NT2/D1 (cell line): Measurements from ENCODE around the gene CTIF.

Experiments used
- DNase-seq: peaks from one replicate; pipeline ENCODE4 v3.0.0-alpha.2; 2011; ENCODE audit warnings: low read depth, low spot score
- H3K27me3 ChIP-seq: 2 replicates; pipeline ENCODE4 v1.6.0; 2011; ENCODE audit warnings: mild to moderate bottlenecking; ENCODE audit not compliant: insufficient read length, insufficient read depth
- H3K36me3 ChIP-seq: 2 replicates; pipeline ENCODE4 v1.6.1; 2011; ENCODE audit warnings: mild to moderate bottlenecking, low read length, mixed read lengths; ENCODE audit not compliant: insufficient read depth, insufficient read length
- H3K4me1 ChIP-seq: 2 replicates; pipeline ENCODE4 v1.5.1; 2011; ENCODE audit not compliant: insufficient read depth, insufficient read length
- H3K4me3 ChIP-seq: 2 replicates; pipeline ENCODE4 v1.5.1; 2011; ENCODE audit warnings: low read depth; ENCODE audit not compliant: insufficient read length
- H3K9ac ChIP-seq: 2 replicates; pipeline ENCODE4 v1.6.0; 2011; ENCODE audit warnings: low read depth; ENCODE audit not compliant: insufficient read length
- H3K9me3 ChIP-seq: 2 replicates; pipeline ENCODE4 v1.5.1; 2011; ENCODE audit warnings: mild to moderate bottlenecking, low read length; ENCODE audit not compliant: insufficient read depth
- SUZ12 ChIP-seq: IDR thresholded peaks from 2 replicates; pipeline ENCODE4 v1.6.1; 2011; ENCODE audit not compliant: insufficient read length, insufficient read depth; ENCODE audit errors: extremely low read depth
- YY1 ChIP-seq: IDR thresholded peaks from 2 replicates; pipeline ENCODE4 v1.6.1; 2011; ENCODE audit not compliant: insufficient read length, insufficient read depth
- ZNF274 ChIP-seq: IDR thresholded peaks from 2 replicates; pipeline ENCODE4 v1.6.1; 2011; ENCODE audit warnings: mild to moderate bottlenecking, low read depth, low read length

CTIF gene

DNA sequence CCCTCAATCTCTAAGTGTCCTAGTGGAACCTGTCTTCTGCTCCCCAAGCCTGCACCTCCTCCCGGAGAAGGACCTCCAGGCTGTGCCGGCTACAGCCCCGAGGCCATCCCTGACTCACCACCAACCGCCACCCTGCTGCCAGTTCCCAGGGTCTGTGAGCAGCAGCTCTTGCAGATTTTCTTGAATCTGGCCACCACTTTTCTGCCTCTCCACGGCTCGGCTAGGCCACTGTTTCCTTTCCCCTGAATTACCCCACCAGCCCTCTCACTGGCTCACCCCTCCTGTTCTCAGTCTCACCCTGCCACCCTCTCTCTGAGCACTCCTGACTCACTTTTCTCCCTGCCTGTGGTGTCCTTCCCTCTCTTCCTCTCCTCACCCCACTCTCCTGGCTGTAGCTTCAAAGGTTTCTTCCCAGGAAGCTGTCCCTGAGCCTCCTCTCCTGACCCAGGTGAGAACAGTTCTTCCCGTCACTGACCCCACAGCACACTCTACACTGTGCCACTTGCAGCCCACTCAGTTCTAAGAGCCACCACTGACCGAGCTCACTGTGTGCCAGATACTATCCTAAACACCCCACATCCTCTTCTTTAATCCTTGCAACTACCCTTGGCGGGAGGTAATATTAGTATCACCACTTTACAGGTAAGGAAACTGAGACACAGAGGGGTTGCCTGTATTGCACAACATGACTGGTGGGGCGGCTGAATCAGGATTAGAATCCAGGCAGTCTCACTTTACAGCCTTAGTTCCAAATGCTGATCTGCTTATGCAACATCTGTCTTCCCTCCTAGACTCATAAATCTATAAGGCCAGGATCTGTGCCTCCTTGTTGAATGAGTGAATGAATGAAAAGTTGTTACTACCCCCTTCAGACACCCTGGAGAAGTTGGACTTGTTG lies 300.3 kb downstream of the CTIF start:
- Histone ChIP-seq H3K36me3 (no peaks in the 10 kb centered on the region), H3K27me3 (no peaks in the 10 kb centered on the region), H3K4me3 (no peak overlapping the region), H3K9ac (no peak overlapping the region), H3K4me1 (peaks cover 20% of the 10 kb centered on the region), H3K9me3 (no peaks in the 10 kb centered on the region)
- DNase-seq: no peak
- TF ChIP-seq SUZ12 (no peak), YY1 (no peak), ZNF274 (no peak)

DNA sequence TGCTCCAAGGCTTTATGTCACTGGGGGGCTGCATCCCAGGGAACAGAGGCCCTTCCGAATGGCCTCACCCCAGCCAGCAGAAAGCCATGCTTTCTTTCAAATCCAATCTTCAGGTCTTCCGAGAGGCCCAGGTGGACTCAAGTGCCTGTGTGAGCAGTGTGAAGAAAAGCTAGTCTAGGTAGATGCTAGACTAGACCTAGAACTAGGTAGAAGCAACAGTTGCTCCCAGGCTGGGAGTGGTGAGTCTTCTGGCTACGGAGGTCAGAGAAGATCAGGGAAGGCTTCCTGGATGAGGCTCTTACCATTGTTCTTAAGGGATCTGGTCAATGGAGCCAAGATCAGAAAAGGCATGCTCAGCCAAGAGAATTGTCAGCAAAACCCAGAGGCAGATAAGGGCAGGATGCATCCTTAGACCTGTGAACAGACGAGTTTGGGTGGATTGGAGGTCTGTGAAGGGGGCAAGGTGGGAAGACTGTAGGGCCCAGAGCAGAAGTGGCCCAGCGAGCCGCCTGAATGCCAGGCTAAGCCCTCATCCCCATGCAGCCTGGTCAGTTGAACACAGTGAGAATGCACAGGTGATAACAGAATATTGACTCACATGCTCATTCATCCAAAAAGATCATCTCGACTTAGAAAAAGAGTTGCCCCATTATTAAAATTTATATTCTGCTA lies 301.1 kb downstream of the CTIF start:
- H3K36me3 ChIP-seq: no peaks in the 10 kb centered on the region
- TF ChIP-seq YY1 (no peak), SUZ12 (no peak), ZNF274 (no peak)
- H3K4me1 ChIP-seq: peaks cover 20% of the 10 kb centered on the region
- H3K9me3 ChIP-seq: no peaks in the 10 kb centered on the region
- H3K9ac ChIP-seq: no peak overlapping the region
- DNase-seq: no peak
- H3K4me3 ChIP-seq: no peak overlapping the region
- H3K27me3 ChIP-seq: no peaks in the 10 kb centered on the region

DNA sequence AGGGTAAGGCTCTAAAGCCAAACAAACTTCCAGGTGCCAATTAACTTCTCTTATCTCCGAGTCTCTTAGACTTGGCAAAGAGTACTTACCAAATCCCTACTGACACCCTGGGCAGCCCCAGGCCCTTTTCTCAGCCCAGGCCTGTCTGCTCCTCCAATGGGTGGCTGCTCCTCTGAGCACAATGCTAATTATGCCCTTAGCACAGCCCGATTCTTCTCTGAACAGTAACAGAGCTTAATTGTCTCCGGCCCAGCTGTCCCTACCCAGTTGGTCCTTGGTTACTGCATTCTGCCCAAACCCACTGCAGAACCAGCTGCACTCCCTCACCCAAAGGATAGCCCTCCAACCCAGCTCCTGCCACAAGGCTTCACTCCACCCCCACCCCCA lies 301.7 kb downstream of the CTIF start:
- Histone ChIP-seq H3K27me3 (no peaks in the 10 kb centered on the region), H3K4me3 (no peak overlapping the region), H3K4me1 (peaks cover 20% of the 10 kb centered on the region), H3K9me3 (no peaks in the 10 kb centered on the region), H3K36me3 (no peaks in the 10 kb centered on the region), H3K9ac (no peak overlapping the region)
- TF ChIP-seq ZNF274: no peak
- no peak for TF ChIP-seq YY1
- TF ChIP-seq SUZ12: no peak
- no peak for DNase-seq

DNA sequence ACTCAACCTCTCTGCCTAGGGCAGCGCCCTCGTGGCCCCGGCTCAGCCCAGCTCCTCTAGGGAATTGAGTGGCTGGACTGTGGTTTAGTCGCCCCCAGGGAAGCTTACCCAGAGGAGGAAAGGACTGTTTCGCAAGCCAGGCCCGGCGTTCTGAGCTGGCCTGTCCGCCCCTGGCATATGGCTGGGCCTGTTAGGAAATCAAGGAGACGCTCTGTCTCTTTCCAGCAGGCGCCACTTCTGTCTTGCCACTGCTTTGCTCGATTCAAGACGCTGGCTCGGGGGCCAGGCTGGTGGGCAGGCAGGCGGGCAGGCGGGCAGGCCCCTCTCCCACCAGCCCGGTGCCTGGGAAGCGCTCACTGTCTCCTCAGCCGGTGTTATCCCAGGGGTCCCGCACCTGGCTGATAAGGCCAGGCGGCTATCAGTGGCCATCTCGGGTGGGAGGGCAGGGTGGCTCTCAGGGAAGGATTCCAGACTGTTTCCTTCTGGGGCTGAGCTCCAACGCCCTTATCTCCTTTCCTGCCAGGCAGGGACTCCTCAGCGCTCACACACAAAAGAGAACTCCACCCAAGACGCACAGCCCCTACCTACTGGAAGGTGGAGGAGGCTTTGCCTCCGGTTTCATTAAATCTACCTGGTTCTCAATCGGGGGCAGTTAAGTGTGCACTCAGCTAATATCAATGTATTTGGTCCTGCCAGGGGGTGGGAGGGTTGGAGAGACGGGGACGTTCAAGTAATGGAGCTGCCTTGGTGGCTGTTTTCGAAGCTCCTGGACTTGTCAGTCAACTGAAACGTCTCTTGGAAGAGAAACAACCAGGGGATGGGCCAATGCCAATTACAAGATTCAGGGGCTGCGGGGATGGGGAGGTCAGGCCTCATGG lies 302.8 kb downstream of the CTIF start:
- no peak overlapping the region for H3K9ac ChIP-seq
- no peaks in the 10 kb centered on the region for H3K27me3 ChIP-seq
- H3K4me3 ChIP-seq: no peak overlapping the region
- no peak for TF ChIP-seq YY1
- no peak for TF ChIP-seq SUZ12
- no peak for TF ChIP-seq ZNF274
- H3K9me3 ChIP-seq: no peaks in the 10 kb centered on the region
- H3K36me3 ChIP-seq: no peaks in the 10 kb centered on the region
- H3K4me1 ChIP-seq: peaks cover 15% of the 10 kb centered on the region
- no peak for DNase-seq

DNA sequence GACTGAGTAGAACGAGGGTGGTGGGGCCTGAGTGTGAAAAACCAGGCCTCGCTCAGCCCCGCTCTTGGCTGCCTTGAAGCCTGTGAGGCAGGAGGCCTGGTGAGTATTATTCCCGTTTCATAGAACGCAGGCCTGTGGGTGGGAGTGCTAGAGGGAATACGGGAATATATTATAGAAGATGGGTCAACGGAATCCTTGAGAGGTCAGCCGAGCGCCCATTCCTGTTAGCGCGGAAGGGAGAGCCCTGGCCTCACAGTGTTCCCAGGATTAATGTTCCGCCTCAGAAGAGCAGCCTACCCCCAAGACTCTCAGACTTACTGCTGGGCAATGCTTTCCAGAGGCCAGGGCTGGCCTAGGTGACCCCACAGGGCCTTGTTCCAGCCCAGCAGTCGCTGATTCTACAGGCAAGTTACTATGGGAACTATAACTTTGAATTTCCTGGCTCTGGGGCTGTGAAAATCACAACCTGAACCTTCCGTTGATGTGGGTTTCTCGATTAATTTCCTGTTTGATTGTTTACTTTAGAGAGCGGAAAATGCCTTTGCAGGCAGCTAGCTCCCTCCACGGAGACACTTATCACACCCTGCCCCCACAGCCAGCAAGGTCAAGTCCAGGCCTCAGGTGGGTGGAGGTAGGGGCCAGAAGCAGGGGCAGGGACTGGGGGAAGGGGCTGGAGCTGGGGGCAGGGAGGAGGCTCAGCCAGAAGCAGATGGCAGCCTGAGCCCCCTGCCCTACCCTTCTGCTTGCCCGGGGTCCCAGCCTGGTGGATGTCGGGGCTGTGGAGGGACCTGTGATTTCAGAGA lies 303.6 kb downstream of the CTIF start:
- Histone ChIP-seq H3K27me3 (no peaks in the 10 kb centered on the region), H3K9ac (no peak overlapping the region), H3K4me3 (no peak overlapping the region), H3K4me1 (peaks cover 9% of the 10 kb centered on the region), H3K36me3 (no peaks in the 10 kb centered on the region), H3K9me3 (no peaks in the 10 kb centered on the region)
- no peak for DNase-seq
- no peak for TF ChIP-seq ZNF274
- TF ChIP-seq SUZ12: no peak
- TF ChIP-seq YY1: no peak

DNA sequence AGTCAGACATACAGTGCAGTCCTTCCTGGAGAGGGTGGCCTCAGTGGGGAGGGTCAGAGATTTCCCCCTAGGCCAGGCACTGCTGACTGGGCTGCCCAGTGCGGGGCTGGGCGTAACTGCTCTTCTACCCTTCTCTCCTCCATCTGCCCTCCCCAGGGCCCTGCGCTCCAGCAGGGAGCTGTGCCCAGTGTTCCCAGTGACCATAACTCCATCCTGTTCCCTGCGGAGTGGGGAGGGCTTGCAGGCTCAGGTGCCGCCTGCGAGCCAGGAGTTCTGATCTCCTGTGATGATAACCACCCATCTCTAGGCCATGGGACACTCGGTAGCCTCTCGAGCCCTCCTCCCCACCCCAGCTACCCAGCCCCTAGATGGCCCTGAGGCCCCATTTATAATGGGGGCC lies 304.3 kb downstream of the CTIF start:
- no peak for DNase-seq
- Histone ChIP-seq H3K4me1 (peaks cover 10% of the 10 kb centered on the region), H3K9ac (peak overlapping the region; percentile 42), H3K36me3 (no peaks in the 10 kb centered on the region), H3K9me3 (no peaks in the 10 kb centered on the region), H3K27me3 (no peaks in the 10 kb centered on the region), H3K4me3 (no peak overlapping the region)
- TF ChIP-seq ZNF274: no peak
- no peak for TF ChIP-seq YY1
- no peak for TF ChIP-seq SUZ12
